Measurements from ENCODE around the gene ACSF2. TPM values are rescaled to one million over a fixed set of nuclear protein-coding genes. Genes with fewer than 3 reads are reported as not detected.

The ACSF2 gene
- total and polyA plus RNA-seq, 2 donors from 2014 or later = 44.4 to 404 TPM

DNA sequence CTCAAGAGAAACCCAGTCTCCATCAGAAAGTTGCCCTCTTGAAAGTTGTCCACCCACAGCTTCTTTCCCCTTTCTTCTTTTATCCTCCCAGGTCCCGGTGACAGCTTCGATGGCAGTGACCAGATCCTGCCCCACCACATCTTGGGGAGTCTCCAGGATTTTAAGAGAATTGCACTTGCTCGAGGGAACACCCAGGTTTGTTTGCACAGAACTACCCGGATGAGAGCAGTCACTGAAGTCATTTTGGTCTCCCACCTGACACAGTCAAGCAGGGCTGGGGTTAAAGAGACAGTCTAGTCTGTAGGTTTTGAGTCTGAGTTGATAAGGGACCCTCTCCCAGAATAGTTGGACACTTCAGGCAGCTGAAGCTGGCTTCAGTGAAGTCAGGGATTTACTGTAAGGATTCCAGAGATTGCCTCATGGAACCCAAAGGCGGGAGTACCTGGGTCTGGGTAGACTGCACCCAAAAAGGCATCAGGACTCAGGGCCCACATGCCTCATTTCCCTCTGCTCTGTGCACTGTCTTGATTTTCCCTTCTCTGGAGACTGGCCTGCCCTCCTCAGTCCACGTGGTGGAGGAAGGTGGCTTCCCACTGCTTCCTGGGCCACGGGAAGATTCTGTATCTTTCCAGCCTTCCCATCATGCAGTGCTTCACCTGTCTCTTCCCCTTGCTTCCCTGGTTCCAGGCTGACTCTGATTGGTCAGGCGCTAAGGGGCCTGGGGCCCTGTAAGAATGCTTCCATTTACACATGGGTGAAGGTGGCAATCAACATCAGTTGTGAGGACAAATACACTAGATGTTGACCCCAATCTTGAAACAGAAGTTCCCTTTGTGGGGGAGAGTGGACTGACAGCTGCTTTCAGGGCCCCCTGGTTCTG, 91.7 kb downstream of the ACSF2 start:
- Histone ChIP-seq H3K36me3 (ENCODE audit: control insufficient read depth in 2 of 3, insufficient read depth in 3 of 3, low read length in 3 of 3) (no peaks in the 10 kb centered on the region), H3K4me1 (ENCODE audit: control insufficient read depth in 2 of 3, insufficient read depth in 2 of 3, low read depth in 1 of 3, low read length in 3 of 3) (peaks cover 0 to 3% (median 0%) of the 10 kb centered on the region in 3 donors), H3K9ac (ENCODE audit: low read length in 3 of 3) (no peak overlapping the region), H3K4me3 (ENCODE audit: low read length in 3 of 3) (no peak overlapping the region), H3K27me3 (ENCODE audit: control insufficient read depth, insufficient read depth, low read length) (no peaks in the 10 kb centered on the region), H3K27ac (ENCODE audit: low read depth in 2 of 2, low read length in 2 of 2) (no peak overlapping the region), H3K9me3 (ENCODE audit: control insufficient read depth in 2 of 3, insufficient read depth in 1 of 3, low read length in 3 of 3) (no peaks in the 10 kb centered on the region)
- TF ChIP-seq, protein P1, sequence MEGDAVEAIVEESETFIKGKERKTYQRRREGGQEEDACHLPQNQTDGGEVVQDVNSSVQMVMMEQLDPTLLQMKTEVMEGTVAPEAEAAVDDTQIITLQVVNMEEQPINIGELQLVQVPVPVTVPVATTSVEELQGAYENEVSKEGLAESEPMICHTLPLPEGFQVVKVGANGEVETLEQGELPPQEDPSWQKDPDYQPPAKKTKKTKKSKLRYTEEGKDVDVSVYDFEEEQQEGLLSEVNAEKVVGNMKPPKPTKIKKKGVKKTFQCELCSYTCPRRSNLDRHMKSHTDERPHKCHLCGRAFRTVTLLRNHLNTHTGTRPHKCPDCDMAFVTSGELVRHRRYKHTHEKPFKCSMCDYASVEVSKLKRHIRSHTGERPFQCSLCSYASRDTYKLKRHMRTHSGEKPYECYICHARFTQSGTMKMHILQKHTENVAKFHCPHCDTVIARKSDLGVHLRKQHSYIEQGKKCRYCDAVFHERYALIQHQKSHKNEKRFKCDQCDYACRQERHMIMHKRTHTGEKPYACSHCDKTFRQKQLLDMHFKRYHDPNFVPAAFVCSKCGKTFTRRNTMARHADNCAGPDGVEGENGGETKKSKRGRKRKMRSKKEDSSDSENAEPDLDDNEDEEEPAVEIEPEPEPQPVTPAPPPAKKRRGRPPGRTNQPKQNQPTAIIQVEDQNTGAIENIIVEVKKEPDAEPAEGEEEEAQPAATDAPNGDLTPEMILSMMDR (IDR thresholded peaks at IDR 0.05; ENCODE audit: borderline replicate concordance, extremely low read depth, insufficient read depth) = no peak
- DNase-seq = peak in 1 of 5 donors; percentile 8
- no peak for FAIRE-seq
- intact Hi-C loops (cut with DNase I) = no loop called here

DNA sequence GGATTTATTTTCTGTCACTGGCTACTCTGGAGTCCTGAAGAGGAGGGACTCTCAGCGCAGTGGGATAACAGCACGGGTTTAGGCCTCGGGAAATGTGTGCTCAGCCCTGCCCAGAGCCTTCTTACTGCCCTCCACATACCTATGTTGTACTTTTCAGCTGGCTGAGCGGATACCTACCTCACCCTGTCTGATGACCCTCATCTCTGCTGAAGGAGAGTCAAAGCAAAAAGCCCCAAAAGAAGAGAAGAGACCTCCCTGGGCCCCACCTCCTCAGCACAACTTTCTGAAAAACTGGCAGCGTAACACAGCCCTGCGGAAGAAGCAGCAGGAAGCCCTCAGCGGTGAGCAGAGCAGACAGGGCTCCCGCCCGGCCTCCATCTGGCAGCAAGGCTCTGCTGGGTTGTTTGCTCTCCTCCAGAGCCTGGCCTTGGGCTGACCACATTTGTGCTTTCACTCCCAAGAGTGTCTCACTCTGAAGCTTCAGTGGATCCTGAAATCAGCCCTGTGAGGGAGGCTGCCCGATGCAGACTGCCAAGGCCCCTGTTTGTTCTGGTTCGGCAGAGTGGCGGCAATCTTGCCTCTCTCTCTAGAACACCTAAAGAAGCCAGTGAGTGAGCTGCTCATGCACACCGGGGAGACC, 92.5 kb downstream of the ACSF2 start:
- intact Hi-C loops (cut with DNase I) = no loop called here

DNA sequence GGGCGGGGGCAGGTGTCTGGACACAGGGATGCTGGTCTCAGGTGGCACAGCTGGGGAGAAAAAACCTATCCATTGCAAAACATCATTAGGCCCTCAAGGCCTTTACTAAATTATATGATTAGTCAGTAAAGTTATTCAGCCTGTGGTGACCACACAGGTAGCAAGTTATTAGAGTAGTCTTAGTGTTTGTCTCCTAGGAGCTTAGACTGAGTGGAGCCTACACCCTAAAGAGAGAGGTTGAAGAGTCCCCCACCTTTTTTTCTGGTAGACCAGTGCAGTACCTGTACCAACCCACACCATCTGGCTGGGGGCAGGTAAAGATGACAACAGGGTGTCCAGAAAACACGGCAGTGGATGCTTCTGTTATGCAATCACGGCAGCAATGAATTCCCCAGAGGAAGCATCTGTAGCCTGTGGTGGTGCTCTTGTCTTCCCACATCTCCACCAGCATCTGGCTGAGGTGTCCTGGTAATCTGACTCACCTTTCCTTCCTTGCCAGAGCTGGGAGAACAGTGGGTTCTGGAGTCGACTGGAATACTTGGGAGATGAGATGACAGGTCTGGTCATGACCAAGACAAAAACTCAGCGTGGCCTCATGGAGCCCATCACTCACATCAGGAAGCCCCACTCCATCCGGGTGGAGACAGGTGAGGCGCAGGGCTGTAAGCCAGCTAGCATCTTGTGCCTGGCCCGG, 93.3 kb downstream of the ACSF2 start:
- no peaks in the 10 kb centered on the region for H3K9me3 ChIP-seq (ENCODE audit: control insufficient read depth in 2 of 3, insufficient read depth in 1 of 3, low read length in 3 of 3)
- H3K27me3 ChIP-seq (ENCODE audit: control insufficient read depth, insufficient read depth, low read length) = no peaks in the 10 kb centered on the region
- intact Hi-C loops (cut with DNase I) = no loop called here
- H3K4me1 ChIP-seq (ENCODE audit: control insufficient read depth in 2 of 3, insufficient read depth in 2 of 3, low read depth in 1 of 3, low read length in 3 of 3) = peaks cover 0 to 3% (median 0%) of the 10 kb centered on the region in 3 donors
- DNase-seq (no peak), FAIRE-seq (no peak)
- no peak overlapping the region for H3K9ac ChIP-seq (ENCODE audit: low read length in 3 of 3)
- no peaks in the 10 kb centered on the region for H3K36me3 ChIP-seq (ENCODE audit: control insufficient read depth in 2 of 3, insufficient read depth in 3 of 3, low read length in 3 of 3)
- no peak overlapping the region for H3K4me3 ChIP-seq (ENCODE audit: low read length in 3 of 3)
- H3K27ac ChIP-seq (ENCODE audit: low read depth in 2 of 2, low read length in 2 of 2) = no peak overlapping the region
- TF ChIP-seq, protein P1 (IDR thresholded peaks at IDR 0.05; ENCODE audit: borderline replicate concordance, extremely low read depth, insufficient read depth) = no peak

More for the DNA sequence above, 92.5 kb downstream of the ACSF2 start:
- H3K27me3 ChIP-seq (ENCODE audit: control insufficient read depth, insufficient read depth, low read length) = no peaks in the 10 kb centered on the region
- H3K4me3 ChIP-seq (ENCODE audit: low read length in 3 of 3) = no peak overlapping the region
- TF ChIP-seq, protein P1 (IDR thresholded peaks at IDR 0.05; ENCODE audit: borderline replicate concordance, extremely low read depth, insufficient read depth) = no peak
- no peaks in the 10 kb centered on the region for H3K36me3 ChIP-seq (ENCODE audit: control insufficient read depth in 2 of 3, insufficient read depth in 3 of 3, low read length in 3 of 3)
- H3K27ac ChIP-seq (ENCODE audit: low read depth in 2 of 2, low read length in 2 of 2) = no peak overlapping the region
- no peaks in the 10 kb centered on the region for H3K9me3 ChIP-seq (ENCODE audit: control insufficient read depth in 2 of 3, insufficient read depth in 1 of 3, low read length in 3 of 3)
- no peak for FAIRE-seq
- peak in 3 of 5 donors; percentile 44 to 65 (median 55) for DNase-seq
- H3K9ac ChIP-seq (ENCODE audit: low read length in 3 of 3) = no peak overlapping the region
- peaks cover 0 to 3% (median 0%) of the 10 kb centered on the region in 3 donors for H3K4me1 ChIP-seq (ENCODE audit: control insufficient read depth in 2 of 3, insufficient read depth in 2 of 3, low read depth in 1 of 3, low read length in 3 of 3)

All from kidney (tissue), 14 donors.